Measurements from ENCODE around the gene ARL13B.

- TF ChIP-seq CTCF (conservative IDR thresholded peaks at IDR 0.05 in 1 of 2, IDR thresholded peaks at IDR 0.05 in 1 of 2; ENCODE audit: extremely low read depth in 1 of 2, insufficient read depth in 1 of 2, low read depth in 1 of 2, low read length in 2 of 2), result no peak
- TF ChIP-seq EZH2 (IDR thresholded peaks at IDR 0.05; ENCODE audit: borderline replicate concordance, low read length), result no peak
These were observed 10.0 kb upstream of the ARL13B start for GRCh38 chr3:93969997-93970396.
